T-helper 9 cell (primary cell): ENCODE data around the gene PLSCR3.

ENCODE experiments used
- DNase-seq: peaks from one replicate; pipeline ENCODE4 v3.0.0-alpha.2; 2020

The PLSCR3 gene

GRCh38 chr17:7426203-7426863 lies 32.0 kb upstream of the PLSCR3 start:
- no peak for DNase-seq

DNA sequence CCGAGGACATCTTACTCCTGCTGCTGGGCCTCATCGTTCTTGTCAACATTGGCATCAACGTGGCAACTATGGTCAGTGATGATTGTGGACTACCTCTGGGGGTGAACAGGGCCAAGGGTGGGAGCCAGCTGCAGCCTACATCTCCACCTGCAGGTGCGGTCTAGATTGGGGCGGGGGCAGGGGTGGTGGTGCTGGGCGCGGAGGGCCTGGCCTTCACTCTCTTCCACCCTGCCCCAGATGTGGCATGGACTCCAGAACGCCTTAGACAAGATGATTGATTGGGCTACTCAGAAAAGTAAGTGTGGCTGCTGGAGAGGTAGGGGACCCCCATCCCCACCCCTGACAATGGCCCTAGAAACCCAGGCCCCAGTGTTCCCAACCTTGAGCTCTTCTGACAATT lies 31.4 kb upstream of the PLSCR3 start:
- DNase-seq, result no peak

DNA sequence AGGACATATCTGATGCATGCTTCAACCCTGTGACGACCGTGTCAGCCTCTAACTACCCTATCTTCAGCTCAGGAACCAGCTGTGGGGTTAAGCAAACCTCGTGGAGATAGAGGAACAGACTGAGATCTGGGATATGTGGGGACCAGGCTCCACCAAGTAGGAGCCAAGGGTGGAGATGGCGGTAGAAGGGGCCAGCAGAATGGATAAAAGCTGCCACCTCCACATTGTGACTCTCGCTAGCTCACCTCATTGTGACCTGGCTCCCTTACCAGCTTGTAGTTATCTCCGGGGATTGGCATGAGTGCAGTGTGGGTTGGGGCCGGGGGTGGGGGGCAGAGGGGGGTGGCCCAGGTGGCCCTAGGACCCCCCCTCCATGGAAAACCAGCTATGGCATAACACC lies 31.0 kb upstream of the PLSCR3 start, which contains the start of gene SPEM2:
SPEM2 (plus strand) TSS at position 301 of the 400 bp plus-strand sequence; CDS start at position 374, 73 bp downstream.
- DNase-seq, result no peak

DNA sequence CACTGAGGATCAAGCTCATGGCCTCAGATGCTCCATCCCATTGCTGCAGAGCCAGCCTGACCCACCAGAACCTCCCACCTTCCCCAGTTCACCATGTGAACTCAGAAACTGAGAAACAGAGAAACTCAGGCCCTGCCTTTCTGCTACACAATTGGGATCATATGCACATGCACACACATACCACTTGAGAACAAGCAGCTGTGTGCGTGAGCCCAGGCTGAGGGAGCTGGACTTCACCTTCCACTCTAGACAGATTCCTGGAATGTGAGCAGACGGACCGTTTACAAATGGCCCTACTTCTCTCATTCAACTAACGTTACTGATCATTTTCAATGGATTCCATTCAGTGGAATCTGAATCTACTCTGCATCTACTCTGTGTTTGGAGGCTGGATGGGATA lies 29.4 kb upstream of the PLSCR3 start:
- DNase-seq, result no peak

DNA sequence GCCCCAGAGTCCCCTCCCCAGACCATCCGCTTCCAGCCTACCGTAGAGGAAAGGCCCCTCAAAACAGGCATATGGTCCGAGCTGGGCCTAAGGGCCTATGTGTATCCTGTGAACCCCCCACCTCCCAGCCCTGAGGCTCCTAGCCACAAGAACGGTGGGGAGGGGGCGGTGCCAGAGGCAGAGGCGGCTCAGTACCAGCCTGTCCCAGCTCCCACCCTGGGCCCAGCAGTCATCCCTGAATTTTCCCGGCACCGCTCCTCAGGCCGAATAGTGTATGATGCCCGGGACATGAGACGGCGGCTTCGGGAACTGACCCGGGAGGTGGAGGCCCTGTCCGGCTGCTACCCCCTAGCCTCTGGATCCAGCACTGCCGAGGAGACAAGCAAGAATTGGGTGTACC lies 26.9 kb upstream of the PLSCR3 start:
- DNase-seq, result no peak

- DNase-seq, result no peak
Measured at GRCh38 chr17:7419819-7420610, 25.7 kb upstream of the PLSCR3 start, which contains the start of gene SPEM1. SPEM1 (plus strand) TSS chr17:7420324; CDS start chr17:7420385, 61 bp downstream.

DNA sequence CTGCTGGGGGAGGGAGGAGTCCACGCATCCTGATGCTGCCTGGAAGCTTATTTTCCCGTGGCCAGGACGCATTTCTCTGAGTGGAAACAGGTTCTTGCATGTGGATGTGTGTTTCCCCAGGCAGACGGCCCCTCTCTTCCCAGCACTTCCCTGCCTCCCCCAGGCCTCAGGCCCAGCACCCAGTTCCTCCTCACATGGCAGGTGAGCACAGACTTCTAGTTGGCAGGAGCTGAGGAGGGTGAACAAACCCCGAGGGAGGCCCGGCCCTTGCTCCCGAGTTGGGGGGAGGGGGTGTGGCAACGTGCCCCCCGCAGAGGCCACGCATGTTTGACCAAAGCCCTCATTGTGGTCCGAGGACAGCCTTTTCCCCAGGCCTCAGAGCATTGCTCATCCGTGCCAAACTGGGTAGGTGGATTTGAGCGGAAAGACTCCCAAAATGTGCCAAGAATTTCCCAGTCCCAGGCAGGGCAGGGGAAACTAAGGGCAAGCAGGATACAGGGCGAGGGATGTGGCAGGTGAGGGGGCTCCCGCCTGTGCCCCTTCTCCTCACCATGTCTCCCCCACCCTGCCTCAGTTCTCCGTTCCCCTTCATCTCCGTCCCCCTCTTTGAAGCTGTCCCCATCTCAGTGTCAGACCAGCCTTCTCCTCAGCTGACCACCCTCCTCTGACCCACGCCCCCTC lies 24.3 kb upstream of the PLSCR3 start:
- no peak for DNase-seq

DNA sequence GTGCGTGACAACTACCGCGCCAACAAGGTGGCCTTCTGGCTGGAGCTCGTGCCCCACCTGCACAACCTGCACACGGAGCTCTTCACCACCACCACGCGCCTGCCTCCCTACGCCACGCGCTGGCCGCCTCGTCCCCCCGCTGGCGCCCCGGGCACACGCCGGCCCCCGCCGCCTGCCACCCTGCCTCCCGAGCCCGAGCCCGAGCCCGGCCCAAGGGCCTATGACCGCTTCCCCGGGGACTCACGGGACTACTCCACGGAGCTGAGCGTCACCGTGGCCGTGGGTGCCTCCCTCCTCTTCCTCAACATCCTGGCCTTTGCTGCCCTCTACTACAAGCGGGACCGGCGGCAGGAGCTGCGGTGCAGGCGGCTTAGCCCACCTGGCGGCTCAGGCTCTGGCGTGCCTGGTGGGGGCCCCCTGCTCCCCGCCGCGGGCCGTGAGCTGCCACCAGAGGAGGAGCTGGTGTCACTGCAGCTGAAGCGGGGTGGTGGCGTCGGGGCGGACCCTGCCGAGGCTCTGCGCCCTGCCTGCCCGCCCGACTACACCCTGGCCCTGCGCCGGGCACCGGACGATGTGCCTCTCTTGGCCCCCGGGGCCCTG lies 22.8 kb upstream of the PLSCR3 start:
- no peak for DNase-seq

GRCh38 chr17:7416323-7416722 lies 22.0 kb upstream of the PLSCR3 start:
- DNase-seq, result no peak

- no peak for DNase-seq
Measured at GRCh38 chr17:7415784-7416183, 21.5 kb upstream of the PLSCR3 start.

GRCh38 chr17:7414837-7415236 lies 20.5 kb upstream of the PLSCR3 start:
- DNase-seq, result no peak

DNA sequence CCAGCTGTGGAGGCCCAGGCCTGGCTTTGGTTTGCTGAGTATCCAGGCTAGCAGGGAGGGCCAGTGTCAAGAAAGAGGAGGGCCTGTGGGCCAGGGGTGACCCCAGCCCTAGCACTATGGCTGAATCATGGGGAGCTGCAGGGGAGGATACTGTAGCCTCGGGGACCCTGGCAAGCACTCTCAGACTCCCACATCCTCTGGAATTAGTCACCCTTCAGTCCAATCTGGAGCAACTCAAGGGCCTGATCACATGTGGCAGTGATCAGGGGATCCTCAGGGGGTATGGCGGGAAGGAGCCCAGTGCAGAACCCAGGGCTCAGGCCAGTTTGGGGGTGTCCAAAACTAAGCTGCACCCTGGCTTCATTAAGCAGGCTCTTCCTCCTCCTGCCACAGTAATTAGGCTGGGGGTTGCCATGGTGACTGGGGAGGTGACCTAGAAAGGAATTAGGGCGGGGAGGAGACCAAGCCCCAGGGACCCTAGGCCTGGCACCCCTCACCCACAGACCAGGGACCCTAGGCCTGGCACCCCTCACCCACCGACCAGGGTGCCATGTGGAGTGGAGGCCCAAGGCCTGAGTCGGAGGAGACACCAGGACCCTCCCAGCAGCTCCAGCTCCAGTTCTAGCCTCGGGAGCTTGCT lies 19.1 kb upstream of the PLSCR3 start:
- no peak for DNase-seq

GRCh38 chr17:7411427-7411750 lies 17.1 kb upstream of the PLSCR3 start:
- DNase-seq, result no peak

GRCh38 chr17:7410634-7411426 lies 16.5 kb upstream of the PLSCR3 start:
- DNase-seq, result no peak

DNA sequence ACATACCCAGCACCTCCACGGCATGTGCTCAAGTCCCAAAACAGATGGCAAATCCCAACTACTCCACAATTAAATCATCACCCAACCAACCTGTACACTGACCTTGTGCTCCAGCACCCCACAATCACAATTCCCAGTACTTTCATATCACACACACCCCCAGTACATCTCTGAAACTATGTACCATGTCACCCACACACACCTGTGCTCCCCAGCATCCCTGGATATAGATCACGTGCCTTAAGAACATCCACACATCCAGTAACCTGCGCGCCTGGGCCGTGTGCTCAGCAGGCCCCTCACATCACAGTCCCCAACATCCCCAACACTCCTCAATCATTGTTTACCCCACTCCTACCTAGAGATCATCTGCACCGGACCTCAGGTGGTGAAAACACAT lies 15.4 kb upstream of the PLSCR3 start:
- no peak for DNase-seq

DNA sequence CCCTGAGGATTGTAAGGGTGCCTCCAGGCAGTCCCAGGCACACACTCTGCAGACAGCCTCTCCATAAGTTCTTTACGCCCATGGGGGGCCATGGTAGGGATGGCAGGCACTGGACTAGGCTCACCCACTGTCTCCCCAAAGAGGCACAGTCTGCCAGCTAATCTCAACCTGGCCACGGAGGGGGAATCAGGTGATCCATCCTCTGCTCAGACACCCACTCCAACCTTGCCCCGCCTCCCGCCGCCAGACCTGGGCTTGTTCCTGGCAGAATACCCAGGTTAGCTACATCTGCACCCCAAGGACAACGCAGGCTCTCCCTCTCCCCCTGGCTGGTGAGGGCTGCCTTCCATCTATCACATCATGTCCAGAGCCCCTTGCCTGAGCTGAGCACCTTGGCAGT lies 14.5 kb upstream of the PLSCR3 start:
- DNase-seq, result no peak

DNA sequence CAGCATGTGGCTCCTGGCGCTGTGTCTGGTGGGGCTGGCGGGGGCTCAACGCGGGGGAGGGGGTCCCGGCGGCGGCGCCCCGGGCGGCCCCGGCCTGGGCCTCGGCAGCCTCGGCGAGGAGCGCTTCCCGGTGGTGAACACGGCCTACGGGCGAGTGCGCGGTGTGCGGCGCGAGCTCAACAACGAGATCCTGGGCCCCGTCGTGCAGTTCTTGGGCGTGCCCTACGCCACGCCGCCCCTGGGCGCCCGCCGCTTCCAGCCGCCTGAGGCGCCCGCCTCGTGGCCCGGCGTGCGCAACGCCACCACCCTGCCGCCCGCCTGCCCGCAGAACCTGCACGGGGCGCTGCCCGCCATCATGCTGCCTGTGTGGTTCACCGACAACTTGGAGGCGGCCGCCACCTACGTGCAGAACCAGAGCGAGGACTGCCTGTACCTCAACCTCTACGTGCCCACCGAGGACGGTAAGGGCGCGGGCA lies 14.0 kb upstream of the PLSCR3 start:
- no peak for DNase-seq

GRCh38 chr17:7407485-7408251 lies 13.3 kb upstream of the PLSCR3 start, which contains the start of gene NLGN2:
NLGN2 (plus strand) TSS chr17:7407845; CDS start chr17:7408256, 411 bp downstream.
- no peak for DNase-seq

GRCh38 chr17:7407082-7407481 lies 12.8 kb upstream of the PLSCR3 start:
- DNase-seq, result no peak

DNA sequence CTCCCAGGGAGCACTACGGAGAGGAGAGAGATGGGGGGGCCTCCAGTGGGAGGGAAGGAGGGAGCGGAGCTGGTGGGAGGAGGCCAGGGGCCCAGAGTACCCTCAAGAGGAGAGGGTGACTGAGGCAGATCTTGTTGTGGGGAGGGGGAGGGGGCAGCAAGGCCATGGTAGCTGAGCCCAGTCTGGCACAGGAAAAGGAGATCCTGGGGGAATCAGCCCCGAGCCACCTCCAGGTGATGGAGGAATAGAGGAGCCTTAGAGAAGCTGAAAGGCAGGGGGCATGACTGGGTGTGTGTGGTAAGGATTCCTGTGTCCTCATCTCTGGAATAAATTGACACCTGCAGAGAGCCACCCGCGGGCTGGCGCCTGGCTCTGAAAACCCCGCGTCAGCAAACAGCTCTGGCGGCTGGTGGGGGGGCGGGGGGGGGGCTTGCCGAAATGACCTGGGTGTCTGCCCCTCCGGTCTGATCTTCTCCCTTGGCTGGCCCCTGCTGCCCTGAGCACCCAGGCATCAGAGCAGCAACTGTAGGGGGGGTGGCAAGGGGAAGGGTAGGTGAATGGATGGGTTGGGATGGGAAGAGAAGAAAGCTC lies 12.0 kb upstream of the PLSCR3 start:
- DNase-seq, result no peak
